Ishikawa (cell line): ENCODE results near the gene BROX.

Source experiments
- CEBPB ChIP-seq: IDR thresholded peaks from 2 replicates; pipeline ENCODE4 v1.6.1; 2012
- EGR1 ChIP-seq: IDR thresholded peaks from 2 replicates; pipeline ENCODE4 v1.6.1; 2012
- MAX ChIP-seq: IDR thresholded peaks from 2 replicates; pipeline ENCODE4 v1.6.1; 2012
- TAF1 ChIP-seq: IDR thresholded peaks from 2 replicates; pipeline ENCODE4 v1.6.1; 2012; ENCODE audit warnings: low read depth, mild to moderate bottlenecking
- TCF12 ChIP-seq: IDR thresholded peaks from 2 replicates; pipeline ENCODE4 v1.6.1; 2012; ENCODE audit warnings: low read depth
- USF1 ChIP-seq: IDR thresholded peaks from 2 replicates; pipeline ENCODE4 v1.6.1; 2012
- TF ChIP-seq, protein P1 (sequence below): IDR thresholded peaks from 2 replicates; pipeline ENCODE4 v1.6.1; 2012; ENCODE audit warnings: low read depth, mild to moderate bottlenecking

- no peak for TF ChIP-seq TCF12
- TF ChIP-seq TAF1 = no peak
- TF ChIP-seq EGR1 = no peak
- TF ChIP-seq MAX = no peak
- TF ChIP-seq USF1 = no peak
- TF ChIP-seq, protein P1, sequence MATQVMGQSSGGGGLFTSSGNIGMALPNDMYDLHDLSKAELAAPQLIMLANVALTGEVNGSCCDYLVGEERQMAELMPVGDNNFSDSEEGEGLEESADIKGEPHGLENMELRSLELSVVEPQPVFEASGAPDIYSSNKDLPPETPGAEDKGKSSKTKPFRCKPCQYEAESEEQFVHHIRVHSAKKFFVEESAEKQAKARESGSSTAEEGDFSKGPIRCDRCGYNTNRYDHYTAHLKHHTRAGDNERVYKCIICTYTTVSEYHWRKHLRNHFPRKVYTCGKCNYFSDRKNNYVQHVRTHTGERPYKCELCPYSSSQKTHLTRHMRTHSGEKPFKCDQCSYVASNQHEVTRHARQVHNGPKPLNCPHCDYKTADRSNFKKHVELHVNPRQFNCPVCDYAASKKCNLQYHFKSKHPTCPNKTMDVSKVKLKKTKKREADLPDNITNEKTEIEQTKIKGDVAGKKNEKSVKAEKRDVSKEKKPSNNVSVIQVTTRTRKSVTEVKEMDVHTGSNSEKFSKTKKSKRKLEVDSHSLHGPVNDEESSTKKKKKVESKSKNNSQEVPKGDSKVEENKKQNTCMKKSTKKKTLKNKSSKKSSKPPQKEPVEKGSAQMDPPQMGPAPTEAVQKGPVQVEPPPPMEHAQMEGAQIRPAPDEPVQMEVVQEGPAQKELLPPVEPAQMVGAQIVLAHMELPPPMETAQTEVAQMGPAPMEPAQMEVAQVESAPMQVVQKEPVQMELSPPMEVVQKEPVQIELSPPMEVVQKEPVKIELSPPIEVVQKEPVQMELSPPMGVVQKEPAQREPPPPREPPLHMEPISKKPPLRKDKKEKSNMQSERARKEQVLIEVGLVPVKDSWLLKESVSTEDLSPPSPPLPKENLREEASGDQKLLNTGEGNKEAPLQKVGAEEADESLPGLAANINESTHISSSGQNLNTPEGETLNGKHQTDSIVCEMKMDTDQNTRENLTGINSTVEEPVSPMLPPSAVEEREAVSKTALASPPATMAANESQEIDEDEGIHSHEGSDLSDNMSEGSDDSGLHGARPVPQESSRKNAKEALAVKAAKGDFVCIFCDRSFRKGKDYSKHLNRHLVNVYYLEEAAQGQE = no peak
- TF ChIP-seq CEBPB = no peak
Observed at GRCh38 chr1:222781251-222781650, 68.9 kb downstream of the BROX start.
